GM12891 (cell line): Measurements from ENCODE around the gene TRDN.

Source experiments
- DNase-seq: peaks from one replicate; pipeline ENCODE4 v3.0.0; 2011; ENCODE audit warnings: low spot score; ENCODE audit not compliant: insufficient read length
- FAIRE-seq: peaks from 2 replicates; lab custom pipeline; 2011; peaks lifted over from hg19 to GRCh38; lab: Jason Lieb, UNC
- PAX5 ChIP-seq: IDR thresholded peaks from 2 replicates; pipeline ENCODE4 v1.6.1; 2011; ENCODE audit warnings: low read length, moderate library complexity, mild to moderate bottlenecking; ENCODE audit not compliant: insufficient read depth, severe bottlenecking
- POLR2A ChIP-seq: IDR thresholded peaks from 2 replicates; pipeline ENCODE4 v1.6.1; 2011; ENCODE audit warnings: low read depth, low read length, control low read depth
- POLR2AphosphoS5 ChIP-seq: IDR thresholded peaks from 2 replicates; pipeline ENCODE4 v1.6.1; 2011; ENCODE audit warnings: low read depth, low read length, control low read depth
- POU2F2 ChIP-seq: IDR thresholded peaks from 2 replicates; pipeline ENCODE4 v1.6.1; 2011; ENCODE audit warnings: low read depth, mild to moderate bottlenecking, control low read depth, low read length, moderate library complexity
- SPI1 ChIP-seq: IDR thresholded peaks from 2 replicates; pipeline ENCODE4 v1.6.1; 2011; ENCODE audit warnings: low read depth, low read length, control low read depth
- TAF1 ChIP-seq: IDR thresholded peaks from 2 replicates; pipeline ENCODE4 v1.6.1; 2011; ENCODE audit warnings: low read depth, low read length, control low read depth

Gene TRDN

DNA sequence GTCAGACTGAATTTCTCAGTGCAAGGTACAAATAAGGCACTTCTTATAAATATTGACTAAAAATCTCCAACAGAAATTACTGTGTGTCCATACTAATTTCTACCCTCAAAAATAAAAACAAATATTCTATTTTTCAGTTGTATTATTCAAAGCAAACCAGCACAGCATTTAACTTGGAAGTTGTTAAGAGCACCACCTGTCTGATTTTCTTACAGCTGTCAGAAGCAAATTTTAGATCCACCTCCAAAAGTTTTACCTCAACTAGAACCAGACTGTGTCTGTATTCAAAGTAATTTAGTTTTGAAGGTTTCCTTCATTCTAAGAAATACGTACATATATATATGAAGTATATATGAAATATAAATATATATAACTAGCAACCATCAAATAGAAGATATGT, 1.2 kb downstream of the TRDN start:
- FAIRE-seq (no peak), DNase-seq (no peak)
- TF ChIP-seq POLR2A = no peak
- TF ChIP-seq POLR2AphosphoS5 = no peak
- no peak for TF ChIP-seq PAX5
- no peak for TF ChIP-seq SPI1
- no peak for TF ChIP-seq POU2F2
- no peak for TF ChIP-seq TAF1

DNA sequence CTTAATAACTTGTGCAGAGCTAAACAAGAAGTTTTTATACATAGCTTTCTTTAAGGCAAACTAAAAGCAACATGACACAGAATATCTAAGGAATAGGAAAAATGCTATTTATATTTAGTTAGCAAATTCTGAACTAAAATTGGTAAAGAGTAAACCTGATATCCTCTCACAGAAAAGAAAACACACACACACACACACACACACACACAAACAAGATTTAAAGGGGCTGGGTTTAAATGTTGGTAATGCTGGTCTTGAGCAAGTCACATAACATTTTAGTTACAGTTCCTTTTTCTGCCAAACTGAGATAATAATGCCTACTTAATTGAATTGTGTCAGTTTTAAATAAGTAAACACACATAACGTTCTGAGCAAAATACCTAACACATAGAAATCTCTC, 1.6 kb downstream of the TRDN start:
- FAIRE-seq (no peak), DNase-seq (no peak)
- TF ChIP-seq SPI1 = no peak
- TF ChIP-seq POLR2A = no peak

DNA sequence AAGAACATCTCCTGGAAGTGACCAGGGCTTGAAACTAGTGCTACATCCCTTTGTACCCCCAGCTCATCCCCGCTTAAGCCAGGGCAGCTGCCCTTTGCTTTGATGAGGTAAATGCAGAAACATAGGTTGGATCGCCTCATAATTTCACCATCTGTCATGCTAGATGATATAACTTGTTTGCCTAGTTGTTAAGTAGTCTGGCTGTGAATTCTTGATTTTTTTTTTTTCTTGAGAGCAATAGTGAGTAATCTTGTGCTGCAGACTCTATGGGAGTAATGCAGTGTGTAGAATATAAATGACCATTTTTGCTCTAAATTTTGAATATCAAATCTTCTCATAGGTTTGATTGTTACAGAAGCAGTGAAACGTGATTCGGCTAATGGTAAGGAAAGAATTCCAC, 4.1 kb downstream of the TRDN start:
- FAIRE-seq = no peak
- TF ChIP-seq POU2F2 (no peak), POLR2AphosphoS5 (no peak), TAF1 (no peak), POLR2A (no peak), PAX5 (no peak), SPI1 (no peak)
- no peak for DNase-seq

DNA sequence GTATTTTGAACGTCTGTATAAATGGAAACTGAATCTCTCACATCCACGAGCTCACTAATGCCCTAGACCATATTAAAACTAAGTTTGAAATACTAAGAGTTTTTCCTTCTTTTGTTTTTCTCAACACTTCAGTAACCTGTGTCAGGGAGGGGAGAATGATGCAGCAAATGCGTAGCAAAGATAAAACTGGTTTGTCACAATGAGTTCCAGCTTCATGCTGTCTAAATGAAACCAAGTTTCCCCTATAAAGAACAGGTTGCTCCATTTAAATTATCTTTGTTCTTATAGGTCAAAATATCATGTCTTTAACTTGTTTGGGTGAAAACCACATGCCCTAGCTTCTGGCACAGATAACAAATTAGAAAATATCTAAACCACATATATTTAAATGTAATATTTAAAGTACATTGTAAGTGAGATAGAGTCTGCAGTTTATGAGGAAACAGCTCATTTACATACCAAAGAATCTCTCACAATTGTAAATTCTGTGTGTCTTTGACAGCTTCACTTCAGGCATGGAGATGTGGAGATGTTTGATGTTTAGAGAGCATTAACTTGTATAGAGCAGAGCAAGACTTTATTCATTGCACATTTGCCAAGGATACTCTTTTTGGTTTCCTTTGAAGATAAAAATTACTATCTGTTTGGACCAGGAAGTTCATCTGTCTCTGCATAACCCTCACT, 7.3 kb downstream of the TRDN start:
- no peak for FAIRE-seq
- DNase-seq = no peak
- TF ChIP-seq POU2F2 (no peak), POLR2AphosphoS5 (no peak), PAX5 (no peak), SPI1 (no peak), TAF1 (no peak), POLR2A (no peak)

DNA sequence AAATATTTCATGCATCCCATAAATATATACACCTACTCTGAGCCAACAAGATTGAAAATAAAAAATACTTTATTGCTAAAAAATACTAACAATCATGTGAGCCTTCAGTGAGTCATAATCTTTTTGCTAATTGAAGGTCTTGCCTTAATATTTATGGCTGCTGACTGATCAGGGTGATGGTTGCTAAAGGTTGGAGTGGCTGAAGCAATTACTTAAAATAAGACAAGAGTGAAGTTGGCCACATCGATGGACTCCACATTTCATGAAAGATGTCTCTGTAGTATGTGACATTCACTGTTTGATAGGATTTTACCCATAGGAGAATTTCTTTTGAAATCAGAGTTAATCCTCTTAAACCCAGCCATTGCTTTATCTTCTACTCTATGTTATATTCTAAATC, 11.1 kb downstream of the TRDN start:
- no peak for TF ChIP-seq PAX5
- no peak for TF ChIP-seq POLR2AphosphoS5
- no peak for TF ChIP-seq POLR2A
- TF ChIP-seq SPI1 = no peak
- TF ChIP-seq TAF1 = no peak
- TF ChIP-seq POU2F2 = no peak
- FAIRE-seq (no peak), DNase-seq (no peak)

DNA sequence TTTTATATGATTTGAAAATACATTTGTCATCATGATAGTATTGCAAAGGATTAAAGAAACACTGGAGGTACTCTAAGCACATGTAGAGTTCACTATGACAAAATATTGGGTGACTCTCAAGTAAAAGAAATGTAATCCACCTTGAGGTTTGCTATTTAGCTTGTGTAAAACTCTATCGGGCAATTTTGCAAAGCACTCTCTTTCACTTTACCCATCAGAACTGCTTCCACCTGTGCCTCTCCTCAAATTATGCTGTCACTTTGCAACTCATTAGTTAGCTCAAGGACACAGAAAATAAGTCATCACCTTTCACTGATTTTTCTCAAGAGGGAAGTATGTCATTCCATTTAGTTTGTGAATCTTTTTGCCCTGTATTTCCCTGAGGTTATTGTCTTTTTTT, 14.0 kb downstream of the TRDN start:
- TF ChIP-seq POU2F2 (no peak), PAX5 (no peak), POLR2A (no peak)
- DNase-seq (no peak), FAIRE-seq (no peak)

DNA sequence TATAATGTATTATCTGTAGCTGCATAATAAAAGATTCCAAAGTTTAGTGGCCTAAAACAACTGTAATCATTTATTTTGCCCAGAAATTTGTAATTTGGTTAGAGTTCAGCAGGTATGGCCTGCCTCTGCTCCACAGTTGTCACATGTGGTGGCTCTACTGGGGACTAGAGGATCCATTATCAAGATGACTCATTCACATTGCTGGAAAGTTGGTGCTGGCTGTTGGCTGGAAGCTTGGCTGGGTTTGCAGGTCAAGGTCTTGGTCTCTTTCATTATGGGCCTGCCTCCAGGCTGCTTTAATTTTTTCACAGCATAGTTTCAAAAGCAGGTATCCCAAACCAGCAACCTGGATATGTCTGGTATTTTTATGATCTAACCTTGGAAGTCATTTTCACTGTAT, 17.6 kb downstream of the TRDN start:
- no peak for FAIRE-seq
- TF ChIP-seq SPI1 (no peak), POU2F2 (no peak), TAF1 (no peak), POLR2A (no peak), POLR2AphosphoS5 (no peak), PAX5 (no peak)
- DNase-seq = no peak

DNA sequence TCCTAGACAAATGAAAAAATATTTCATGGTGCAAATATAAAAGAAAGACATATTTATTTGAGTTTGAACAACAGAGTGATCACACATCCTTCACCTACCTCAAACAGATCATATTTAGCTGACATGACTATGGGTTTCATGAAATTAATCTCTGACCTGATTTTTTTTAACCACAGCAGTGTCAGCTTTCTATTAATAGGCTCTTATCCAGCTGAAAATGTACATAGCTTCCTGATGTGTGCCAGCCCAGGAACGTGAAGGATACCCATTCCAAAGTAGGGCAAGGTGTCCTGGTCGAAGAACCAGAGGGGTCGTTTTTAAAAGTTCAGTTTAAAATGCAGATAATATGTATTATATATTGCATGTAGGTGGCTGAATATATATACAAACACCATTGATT, 19.8 kb downstream of the TRDN start:
- no peak for DNase-seq
- no peak for FAIRE-seq
- TF ChIP-seq SPI1 = no peak
- TF ChIP-seq TAF1 = no peak
- no peak for TF ChIP-seq PAX5
- TF ChIP-seq POLR2AphosphoS5 = no peak
- no peak for TF ChIP-seq POU2F2
- no peak for TF ChIP-seq POLR2A

DNA sequence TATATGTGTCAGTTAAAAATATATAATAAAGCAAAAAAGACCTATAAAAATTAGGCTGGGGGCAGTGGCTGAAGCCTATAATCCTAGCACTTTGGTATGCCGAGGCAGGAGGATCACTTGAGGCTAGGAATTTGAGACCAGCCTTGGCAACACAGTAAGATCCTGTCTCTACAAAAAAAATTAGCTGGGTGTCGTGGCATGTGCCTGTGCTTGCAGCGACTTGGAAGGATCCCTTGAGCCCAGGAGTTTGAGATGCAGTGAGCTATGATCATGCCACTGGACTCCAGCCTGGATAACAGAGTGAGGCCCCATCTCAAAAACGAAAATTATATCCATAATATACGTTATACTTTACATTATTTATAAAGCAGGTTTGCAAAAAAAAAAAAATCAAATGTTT, 20.7 kb downstream of the TRDN start:
- no peak for TF ChIP-seq POLR2A
- TF ChIP-seq TAF1 = no peak
- no peak for TF ChIP-seq POU2F2
- TF ChIP-seq SPI1 = no peak
- no peak for TF ChIP-seq POLR2AphosphoS5
- no peak for TF ChIP-seq PAX5
- DNase-seq (no peak), FAIRE-seq (no peak)

DNA sequence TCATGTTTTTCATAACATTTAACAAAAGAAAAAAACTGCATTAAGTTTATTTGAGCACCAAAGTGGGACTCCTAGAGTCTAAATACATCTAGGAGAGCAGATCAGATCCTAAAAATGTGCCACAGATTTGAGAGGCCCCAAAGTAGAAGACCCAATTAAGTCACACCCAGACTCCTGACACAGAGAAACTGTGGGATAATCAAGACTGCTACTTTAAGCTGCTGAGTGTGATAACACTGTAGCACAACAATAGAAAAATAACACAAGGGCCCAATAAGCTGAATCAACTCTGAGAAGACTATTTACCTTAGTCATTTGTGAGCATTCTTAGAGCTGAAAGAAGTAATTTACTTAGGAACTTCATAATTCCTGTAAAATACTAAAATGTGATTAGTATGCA, 26.0 kb downstream of the TRDN start:
- TF ChIP-seq POLR2A (no peak), SPI1 (no peak), PAX5 (no peak), POU2F2 (no peak), TAF1 (no peak), POLR2AphosphoS5 (no peak)
- no peak for DNase-seq
- no peak for FAIRE-seq
